Measurements from ENCODE around the gene TTC1. TPM values are rescaled to one million over a fixed set of nuclear protein-coding genes. Genes with fewer than 3 reads are reported as not detected.

TTC1 gene
- total RNA-seq, 1 donor from 2014 or later: 114 TPM

- intact Hi-C loops (cut with DNase I): no loop called here
- ATAC-seq: peak; percentile 20
- DNase-seq (ENCODE audit: missing footprints): no peak
Observed at GRCh38 chr5:160030631-160031377, 21.9 kb downstream of the TTC1 start.

DNA sequence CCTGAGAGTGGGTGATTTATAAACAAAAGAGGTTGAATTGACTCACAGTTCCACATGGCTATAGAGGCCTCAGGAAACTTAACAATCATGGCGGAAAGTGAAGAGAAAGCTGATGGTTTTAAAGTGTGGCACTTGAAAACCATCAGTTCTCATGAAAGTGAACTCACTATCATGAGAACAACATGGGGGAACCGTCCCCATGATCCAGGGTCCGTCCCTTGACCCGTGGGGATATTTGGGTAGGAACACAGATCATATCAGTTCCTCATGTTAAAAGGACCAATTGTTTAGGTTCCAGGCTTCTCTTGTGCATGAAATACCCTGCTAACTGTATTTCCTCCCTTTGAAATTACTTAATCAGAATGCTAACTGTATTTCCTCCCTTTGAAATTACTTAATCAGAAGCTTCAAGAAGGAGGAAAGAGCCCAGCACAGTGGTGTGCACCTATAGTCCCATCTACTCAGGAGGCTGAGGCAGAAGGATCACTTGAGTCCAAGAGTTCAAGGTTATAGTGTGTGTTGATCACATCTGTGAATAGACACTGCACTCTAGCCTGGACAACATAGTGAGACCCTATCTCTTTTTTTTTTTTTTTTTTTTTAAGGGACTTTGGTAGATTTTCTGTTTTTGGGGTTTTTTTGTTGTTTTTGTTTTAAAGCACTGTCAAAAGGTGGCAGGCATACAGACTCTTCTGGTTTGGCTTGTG, 24.8 kb downstream of the TTC1 start:
- no peak for ATAC-seq
- intact Hi-C loops (cut with DNase I): no loop called here

DNA sequence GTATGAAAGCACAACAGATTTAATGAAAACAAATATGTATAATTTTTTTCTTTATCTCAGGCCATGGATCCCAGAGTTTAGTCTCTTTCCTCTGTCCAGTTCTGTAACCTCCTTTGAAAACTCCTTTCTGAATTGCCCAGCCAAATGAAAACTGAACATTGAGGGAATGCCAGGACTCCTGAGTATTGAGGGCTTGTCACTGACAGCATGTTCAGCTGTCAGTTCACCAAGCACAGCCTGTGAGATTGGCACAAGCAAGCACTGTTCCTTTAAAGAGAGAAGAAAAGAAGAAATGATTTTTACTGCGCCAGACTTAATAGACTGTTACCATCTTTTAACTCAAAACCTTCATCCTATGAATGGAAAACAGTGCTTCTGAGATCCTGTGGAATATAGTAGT, 27.3 kb downstream of the TTC1 start:
- ATAC-seq: peak; percentile 89
- DNase-seq (ENCODE audit: missing footprints): no peak

More for the DNA sequence above, 24.8 kb downstream of the TTC1 start:
- DNase-seq (ENCODE audit: missing footprints): no peak

GRCh38 chr5:160036884-160037283, 27.9 kb downstream of the TTC1 start:
- intact Hi-C loops (cut with DNase I): no loop called here
- ATAC-seq (peak; percentile 57), DNase-seq (ENCODE audit: missing footprints) (no peak)

More for the DNA sequence above, 27.3 kb downstream of the TTC1 start:
- intact Hi-C loops (cut with DNase I): no loop called here

DNA sequence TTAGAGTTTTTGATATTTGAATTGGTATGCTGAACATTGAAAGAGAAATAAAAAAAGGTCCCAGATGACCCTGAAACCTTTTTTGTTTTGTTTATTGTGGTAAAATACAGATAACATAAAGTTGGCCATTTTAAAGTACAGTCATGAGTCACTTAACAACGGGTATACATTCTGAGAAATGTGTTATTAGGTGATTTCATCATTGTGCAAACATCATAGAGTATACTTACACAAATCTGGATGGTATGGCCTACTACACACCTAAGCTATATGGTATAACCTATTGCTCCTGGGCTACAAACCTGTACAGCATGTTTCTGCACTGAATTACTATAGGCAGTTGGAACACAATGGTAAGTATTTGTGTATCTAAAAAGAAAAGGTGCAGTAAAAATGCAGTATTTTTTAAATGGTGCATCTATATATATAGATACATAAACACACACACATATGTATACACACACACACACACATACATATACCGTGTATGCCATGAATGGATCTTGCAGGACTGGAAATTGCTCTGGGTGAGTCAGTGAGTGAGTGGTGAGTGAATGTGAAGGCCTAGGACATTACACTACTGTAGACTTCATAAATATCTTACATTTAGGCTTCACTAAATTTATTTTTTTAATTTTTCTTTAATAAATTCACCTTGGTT, 31.0 kb downstream of the TTC1 start:
- ATAC-seq (no peak), DNase-seq (ENCODE audit: missing footprints) (no peak)
- intact Hi-C loops (cut with DNase I): no loop called here

DNA sequence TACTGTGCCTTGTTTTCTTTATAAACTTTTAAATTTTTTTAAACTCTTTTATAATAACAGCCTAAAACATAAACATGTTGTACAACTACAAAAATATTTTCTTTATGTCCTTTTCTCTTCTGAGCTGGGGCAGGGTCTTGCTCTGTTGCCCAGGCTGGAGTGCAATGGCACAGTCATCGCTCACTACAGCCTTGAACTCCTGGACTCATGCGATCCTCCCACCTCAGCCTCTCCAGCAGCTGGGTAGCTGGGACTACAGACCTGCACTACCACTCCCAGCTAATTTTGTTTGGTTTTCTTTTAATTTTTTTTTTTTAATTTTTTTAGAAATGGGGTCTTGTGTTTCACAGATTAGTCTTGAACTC, 31.5 kb downstream of the TTC1 start:
- no peak for ATAC-seq
- intact Hi-C loops (cut with DNase I): no loop called here
- no peak for DNase-seq (ENCODE audit: missing footprints)

DNA sequence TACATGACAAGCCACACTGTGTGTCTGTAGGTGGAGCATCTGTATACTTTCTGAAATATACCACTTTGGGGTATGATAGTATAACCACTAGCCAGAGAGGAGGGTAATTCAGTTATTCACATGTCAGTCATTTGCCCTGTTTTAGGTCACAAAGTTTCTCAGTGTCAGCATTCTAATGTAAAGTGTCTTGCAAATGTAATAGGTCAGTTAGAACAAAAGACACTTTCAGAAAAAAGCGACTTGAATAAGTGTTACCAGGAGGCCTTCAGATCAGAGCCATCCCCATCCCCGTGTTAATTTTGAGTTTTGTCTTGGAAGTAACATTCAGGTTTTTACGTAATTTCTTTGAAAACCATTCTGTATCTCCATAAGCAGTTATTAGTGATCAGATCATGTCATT, 33.7 kb downstream of the TTC1 start:
- no peak for DNase-seq (ENCODE audit: missing footprints)
- no peak for ATAC-seq
- intact Hi-C loops (cut with DNase I): no loop called here

GRCh38 chr5:160044391-160044804, 35.5 kb downstream of the TTC1 start:
- intact Hi-C loops (cut with DNase I): no loop called here
- no peak for ATAC-seq
- DNase-seq (ENCODE audit: missing footprints): no peak

DNA sequence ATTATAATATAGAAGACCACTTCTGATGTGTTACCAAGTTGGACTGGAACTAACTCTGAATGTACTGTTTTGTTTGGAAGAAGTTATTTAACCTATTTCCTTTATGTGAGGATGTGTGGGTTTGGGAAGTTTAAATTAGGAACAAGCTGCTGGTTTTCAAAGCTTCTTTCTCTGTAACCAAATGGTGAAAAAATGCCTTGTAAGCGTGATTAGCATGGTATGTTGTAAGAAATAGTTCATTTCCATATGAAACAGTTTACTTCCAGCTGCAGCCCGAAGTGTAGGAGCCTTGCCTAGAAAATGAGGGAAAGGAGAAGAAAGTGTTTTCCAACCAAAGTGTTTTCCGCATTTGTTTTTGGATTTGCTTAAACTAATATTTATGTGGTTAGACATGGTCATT, 36.0 kb downstream of the TTC1 start:
- DNase-seq (ENCODE audit: missing footprints) (no peak), ATAC-seq (no peak)
- intact Hi-C loops (cut with DNase I): no loop called here

DNA sequence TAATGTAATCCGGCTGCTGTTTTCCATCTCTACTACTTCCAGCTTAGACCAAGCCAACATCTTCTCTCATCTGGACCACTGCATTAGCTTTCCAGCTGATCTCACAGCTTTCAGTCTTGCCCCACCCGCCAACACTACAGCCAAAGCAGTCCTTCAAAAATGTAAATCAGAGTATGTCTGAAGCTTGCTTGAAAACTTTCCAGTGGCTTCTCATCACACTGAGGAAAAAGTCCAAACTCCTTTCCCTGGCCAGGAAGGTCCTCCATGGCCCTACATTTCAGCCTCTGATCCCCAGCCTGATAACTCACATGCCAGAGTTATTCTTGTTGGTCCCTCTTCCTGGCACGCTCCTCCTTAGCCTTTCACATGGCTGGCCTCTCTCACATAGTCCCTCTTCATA, 38.5 kb downstream of the TTC1 start:
- intact Hi-C loops (cut with DNase I): no loop called here
- DNase-seq (ENCODE audit: missing footprints) (no peak), ATAC-seq (peak; percentile 30)

GRCh38 chr5:160048131-160048530, 39.2 kb downstream of the TTC1 start:
- DNase-seq (ENCODE audit: missing footprints) (peak; percentile 58), ATAC-seq (peak; percentile 76)

GRCh38 chr5:160049099-160049498, 40.2 kb downstream of the TTC1 start:
- intact Hi-C loops (cut with DNase I): no loop called here
- ATAC-seq (no peak), DNase-seq (ENCODE audit: missing footprints) (no peak)

More at GRCh38 chr5:160048131-160048530, 39.2 kb downstream of the TTC1 start:
- intact Hi-C loops (cut with DNase I): no loop called here

DNA sequence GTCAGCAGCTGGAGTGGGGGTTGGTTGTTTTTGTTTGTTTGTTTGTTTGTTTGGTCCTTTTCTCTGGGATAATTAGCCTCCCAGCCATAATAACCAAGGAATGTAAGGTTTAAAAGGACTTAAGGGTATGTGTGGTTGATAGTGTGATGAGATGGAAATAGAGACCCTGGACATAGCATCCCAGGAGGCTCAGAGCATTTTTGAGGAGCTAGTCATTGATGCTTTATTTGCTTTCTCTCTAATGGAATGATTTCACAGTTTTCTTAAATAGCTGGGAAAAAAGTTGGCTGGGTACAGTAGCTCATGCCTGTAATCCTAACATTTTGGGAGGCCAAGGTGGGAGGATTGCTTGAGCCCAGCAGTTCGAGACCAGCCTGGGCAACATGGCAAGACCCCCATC, 45.1 kb downstream of the TTC1 start:
- DNase-seq (ENCODE audit: missing footprints) (no peak), ATAC-seq (no peak)
- intact Hi-C loops (cut with DNase I): no loop called here

GRCh38 chr5:160054831-160055230, 45.9 kb downstream of the TTC1 start:
- DNase-seq (ENCODE audit: missing footprints) (no peak), ATAC-seq (no peak)
- intact Hi-C loops (cut with DNase I): no loop called here

- ATAC-seq (no peak), DNase-seq (ENCODE audit: missing footprints) (no peak)
- intact Hi-C loops (cut with DNase I): no loop called here
Observed at GRCh38 chr5:160057256-160057655, 48.3 kb downstream of the TTC1 start.

- no peak for DNase-seq (ENCODE audit: missing footprints)
- ATAC-seq: no peak
- intact Hi-C loops (cut with DNase I): no loop called here
Observed at GRCh38 chr5:160060001-160060400, 51.1 kb downstream of the TTC1 start.

DNA sequence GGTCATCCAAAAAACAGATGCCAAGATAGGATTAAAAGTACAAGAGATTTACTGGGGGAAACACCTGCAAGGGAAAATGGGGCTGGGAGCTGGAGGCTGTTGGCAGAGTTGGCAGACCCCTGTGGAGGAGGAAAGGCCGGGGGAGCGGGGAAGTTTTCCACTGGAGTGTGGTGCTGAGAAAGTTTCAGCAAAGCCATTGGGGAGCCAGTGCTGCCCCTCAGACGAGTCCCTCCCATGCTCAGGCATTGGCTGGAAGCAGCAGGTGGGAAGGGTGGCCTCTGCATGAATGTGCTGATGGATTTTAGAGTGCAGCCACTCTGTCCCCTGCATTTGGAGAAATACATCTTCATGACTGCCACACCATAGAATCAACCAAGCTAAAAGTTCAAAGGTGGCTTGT, 52.8 kb downstream of the TTC1 start:
- ATAC-seq (no peak), DNase-seq (ENCODE audit: missing footprints) (no peak)
- intact Hi-C loops (cut with DNase I): no loop called here

- ATAC-seq: peak; percentile 46
Observed at GRCh38 chr5:160064417-160064810, 55.5 kb downstream of the TTC1 start.

GRCh38 chr5:160064995-160065614, 56.2 kb downstream of the TTC1 start:
- DNase-seq (ENCODE audit: missing footprints) (no peak), ATAC-seq (no peak)
- intact Hi-C loops (cut with DNase I): no loop called here

More at GRCh38 chr5:160064417-160064810, 55.5 kb downstream of the TTC1 start:
- no peak for DNase-seq (ENCODE audit: missing footprints)
- intact Hi-C loops (cut with DNase I): no loop called here

Data from Right ventricle myocardium inferior (tissue), 1 donor.